ENCODE data around the gene IQSEC2. TPM values are rescaled to one million over a fixed set of nuclear protein-coding genes. Genes with fewer than 3 reads are reported as not detected.

The IQSEC2 gene
- total and polyA plus RNA-seq, 2 of the 8 experiments (the other 6 are each of a cell fraction or from before 2014, with no cell fraction given) = 6.1 to 54.9 TPM

DNA sequence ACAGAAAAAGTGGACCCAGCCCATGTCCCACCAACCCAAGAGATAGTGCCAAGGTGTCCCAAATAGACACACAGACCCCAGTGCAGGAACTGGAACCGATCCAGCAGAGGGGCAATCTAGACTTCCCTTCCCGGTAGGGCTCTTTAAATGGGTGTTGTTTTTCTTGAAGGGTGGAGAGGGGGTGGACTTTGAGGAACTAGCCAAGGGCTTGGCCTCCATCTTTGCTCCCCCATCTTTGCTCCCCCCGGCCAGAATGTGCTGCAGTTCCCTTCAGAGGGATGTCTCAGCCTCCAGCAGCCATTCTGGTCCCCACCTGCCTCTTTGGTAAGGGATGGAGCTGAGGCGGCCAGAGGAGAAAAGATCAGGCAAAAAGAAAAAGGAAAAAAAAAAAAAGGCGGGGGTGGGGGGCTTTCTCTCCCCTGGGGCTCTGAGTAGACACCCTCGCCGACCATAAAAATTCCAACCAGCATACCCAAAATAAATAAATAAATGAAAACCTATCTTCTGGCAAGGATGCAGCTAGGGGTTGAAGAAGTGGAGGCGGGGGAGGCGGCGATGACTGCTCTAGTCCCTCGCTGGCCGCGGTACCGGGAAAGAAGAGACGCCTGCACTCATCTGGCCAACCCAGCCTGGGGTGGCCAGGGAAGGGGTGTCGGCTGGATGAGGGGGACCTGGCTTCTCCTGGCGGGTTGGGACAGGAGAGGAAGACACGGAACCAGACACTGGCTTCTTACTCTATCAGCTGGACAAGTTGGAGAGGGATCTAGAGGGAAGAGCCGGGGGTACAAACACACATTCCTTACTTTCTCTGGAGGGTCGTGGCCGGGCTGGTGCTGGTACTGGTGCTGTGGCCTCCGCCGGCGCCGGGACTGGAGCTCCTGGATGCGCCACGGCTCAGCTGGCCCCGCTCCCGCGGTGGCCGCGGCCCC, 38.5 kb upstream of the IQSEC2 start:
- H3K9ac ChIP-seq (replicated peaks in 1 of 4; ENCODE audit: extremely low read depth in 1 of 4, low read depth in 3 of 4, low read length in 3 of 4) = 0 out of 7 replicates have a peak overlapping the region, but pooled peaks of 1 of the 4 experiments have one; percentile 5
- WGBS, 2 experiments (ENCODE audit: extremely low coverage in 1 of 2, insufficient coverage in 1 of 2, insufficient read length in 1 of 2, insufficient replicate concordance in 2 of 2, low coverage in 1 of 2, low lambda C conversion rate in 2 of 2, missing lambda C conversion rate in 1 of 2) = 4% methylated on average over 4 of the region's 32 CpGs; no CpG with 5 or more reads in 1 of the 2 experiments
- DNase-seq (ENCODE audit: low read depth in 1 of 2, low spot score in 2 of 2) = no peak
- H3K18ac ChIP-seq (ENCODE audit: extremely low read depth, low read length) = no peak overlapping the region
- no peak overlapping the region for H2BK12ac ChIP-seq (ENCODE audit: low read depth, low read length)
- H3K9me3 ChIP-seq (ENCODE audit: insufficient read depth in 2 of 2, low read depth in 1 of 2, low read length in 1 of 2) = no peaks in the 10 kb centered on the region
- peaks cover 1 to 29% (median 16%) of the 10 kb centered on the region in 4 experiments; a peak in 6 of 7 replicates for H3K27me3 ChIP-seq (replicated peaks in 1 of 4; ENCODE audit: control insufficient read depth in 3 of 4, extremely low read depth in 1 of 4, insufficient read depth in 3 of 4, low read length in 3 of 4)
- no peak overlapping the region for H3K27ac ChIP-seq (ENCODE audit: low read depth, low read length)
- CTCF ChIA-PET (ENCODE audit: partially characterized antibody) = interaction anchor here (0.7 to 5.1 kb wide), 17 partner anchors 10 to 660 kb away, joined by 3 to 78 read pairs (median 3); partner anchors contain the start of gene IQSEC2
- no peak overlapping the region for H3K4ac ChIP-seq (replicated peaks; ENCODE audit: insufficient read length, low read depth, low read length)
- H3K23me2 ChIP-seq (ENCODE audit: low read depth, low read length) = peaks cover 13% of the 10 kb centered on the region; the same call in 1 of the 2 replicates
- H4K5ac ChIP-seq (ENCODE audit: insufficient read length, low read depth, low read length) = no peak overlapping the region
- H2AK5ac ChIP-seq (ENCODE audit: low read depth, low read length) = no peak overlapping the region
- H2BK20ac ChIP-seq (ENCODE audit: low read length) = no peak overlapping the region
- H3K4me1 ChIP-seq (replicated peaks in 1 of 4; ENCODE audit: control insufficient read depth in 3 of 4, insufficient read depth in 4 of 4, low read length in 3 of 4) = peaks cover 4 to 24% (median 10%) of the 10 kb centered on the region in 4 experiments
- no peaks in the 10 kb centered on the region for H3K36me3 ChIP-seq (ENCODE audit: control insufficient read depth in 2 of 4, insufficient read depth in 4 of 4, low read length in 3 of 4)
- no peak overlapping the region for H2BK15ac ChIP-seq (ENCODE audit: low read length)
- no peak overlapping the region for H3K14ac ChIP-seq (ENCODE audit: insufficient read length)
- H2BK120ac ChIP-seq (replicated peaks; ENCODE audit: low read depth, low read length) = no peak overlapping the region
- H4K8ac ChIP-seq (ENCODE audit: extremely low read depth, insufficient read depth, low read length) = no peak overlapping the region
- no peaks in the 10 kb centered on the region for H4K20me1 ChIP-seq (replicated peaks in 1 of 2; ENCODE audit: control insufficient read depth in 1 of 2, insufficient read depth in 2 of 2, low read length in 2 of 2)
- H3K23ac ChIP-seq (ENCODE audit: insufficient read length) = no peak overlapping the region
- H4K91ac ChIP-seq (replicated peaks; ENCODE audit: insufficient read length, low read length) = no peak overlapping the region
- H2AFZ ChIP-seq (ENCODE audit: low read length) = no peak overlapping the region
- POLR2A ChIA-PET (ENCODE audit: partially characterized antibody) = interaction anchor here (1.0 to 1.5 kb wide), 3 partner anchors 10 to 103 kb away, joined by 3 to 5 read pairs (median 5); partner anchors contain the start of genes RIBC1 and SMC1A
- peak overlapping the region; percentile 37 to 69 (median 54) for H3K4me3 ChIP-seq (ENCODE audit: extremely low read depth in 1 of 4, insufficient read depth in 2 of 4, low read depth in 3 of 4, low read length in 4 of 4)
- peaks cover 5 to 47% of the 10 kb centered on the region in 2 experiments; a peak in 3 of 4 replicates for H3K79me2 ChIP-seq (ENCODE audit: control insufficient read depth in 1 of 2, insufficient read depth in 2 of 2, low read length in 2 of 2)
- H3K79me1 ChIP-seq (ENCODE audit: low read depth, low read length) = no peaks in the 10 kb centered on the region; the same call in 1 of the 2 replicates
- no peak for FAIRE-seq
- H2BK5ac ChIP-seq (ENCODE audit: low read depth, low read length) = no peak overlapping the region
- peak overlapping the region; percentile 84 to 87 for H3K4me2 ChIP-seq (ENCODE audit: insufficient read depth in 1 of 2, low read depth in 2 of 2, low read length in 2 of 2)
- H3K56ac ChIP-seq (replicated peaks; ENCODE audit: insufficient read length, low read depth, low read length) = no peak overlapping the region
- TF ChIP-seq, protein P1, sequence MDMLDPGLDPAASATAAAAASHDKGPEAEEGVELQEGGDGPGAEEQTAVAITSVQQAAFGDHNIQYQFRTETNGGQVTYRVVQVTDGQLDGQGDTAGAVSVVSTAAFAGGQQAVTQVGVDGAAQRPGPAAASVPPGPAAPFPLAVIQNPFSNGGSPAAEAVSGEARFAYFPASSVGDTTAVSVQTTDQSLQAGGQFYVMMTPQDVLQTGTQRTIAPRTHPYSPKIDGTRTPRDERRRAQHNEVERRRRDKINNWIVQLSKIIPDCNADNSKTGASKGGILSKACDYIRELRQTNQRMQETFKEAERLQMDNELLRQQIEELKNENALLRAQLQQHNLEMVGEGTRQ (IDR thresholded peaks at IDR 0.05; ENCODE audit: low read length) = no peak
- 0 out of 2 replicates have a peak, but pooled peaks have one; percentile 0 for TF ChIP-seq SUZ12 (IDR thresholded peaks at IDR 0.05; ENCODE audit: low read length)
- no peak for TF ChIP-seq RXRA (IDR thresholded peaks at IDR 0.05; ENCODE audit: insufficient read depth, low read depth, low read length)
- TF ChIP-seq TAF7 (optimal IDR thresholded peaks at IDR 0.05; ENCODE audit: borderline replicate concordance, low read depth, low read length) = no peak
- TF ChIP-seq, protein P2, sequence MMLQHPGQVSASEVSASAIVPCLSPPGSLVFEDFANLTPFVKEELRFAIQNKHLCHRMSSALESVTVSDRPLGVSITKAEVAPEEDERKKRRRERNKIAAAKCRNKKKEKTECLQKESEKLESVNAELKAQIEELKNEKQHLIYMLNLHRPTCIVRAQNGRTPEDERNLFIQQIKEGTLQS (IDR thresholded peaks at IDR 0.05; ENCODE audit: insufficient read depth, low read depth, low read length) = no peak
- TF ChIP-seq SP4 (IDR thresholded peaks at IDR 0.05; ENCODE audit: low read length) = no peak
- no peak for TF ChIP-seq KDM4A (IDR thresholded peaks at IDR 0.05; ENCODE audit: low read depth, low read length, severe bottlenecking)
- TF ChIP-seq GABPA (IDR thresholded peaks at IDR 0.05; ENCODE audit: borderline replicate concordance, insufficient read depth, low read length) = no peak

All from H1 (cell line).